Stimulated activated CD8-positive, alpha-beta memory T cell treated with anti-CD3 and anti-CD28 coated beads, Interleukin-15, amount 100 ng/mL, for 1 hour (primary cell): ENCODE data around the gene BICDL1.

Experiments used
- DNase-seq: peaks from one replicate; pipeline ENCODE4 v3.0.0-alpha.2; 2020; ENCODE audit warnings: low read depth

BICDL1 gene

GRCh38 chr12:120081641-120082040 is 92.6 kb downstream of the BICDL1 start:
- DNase-seq = no peak

DNA sequence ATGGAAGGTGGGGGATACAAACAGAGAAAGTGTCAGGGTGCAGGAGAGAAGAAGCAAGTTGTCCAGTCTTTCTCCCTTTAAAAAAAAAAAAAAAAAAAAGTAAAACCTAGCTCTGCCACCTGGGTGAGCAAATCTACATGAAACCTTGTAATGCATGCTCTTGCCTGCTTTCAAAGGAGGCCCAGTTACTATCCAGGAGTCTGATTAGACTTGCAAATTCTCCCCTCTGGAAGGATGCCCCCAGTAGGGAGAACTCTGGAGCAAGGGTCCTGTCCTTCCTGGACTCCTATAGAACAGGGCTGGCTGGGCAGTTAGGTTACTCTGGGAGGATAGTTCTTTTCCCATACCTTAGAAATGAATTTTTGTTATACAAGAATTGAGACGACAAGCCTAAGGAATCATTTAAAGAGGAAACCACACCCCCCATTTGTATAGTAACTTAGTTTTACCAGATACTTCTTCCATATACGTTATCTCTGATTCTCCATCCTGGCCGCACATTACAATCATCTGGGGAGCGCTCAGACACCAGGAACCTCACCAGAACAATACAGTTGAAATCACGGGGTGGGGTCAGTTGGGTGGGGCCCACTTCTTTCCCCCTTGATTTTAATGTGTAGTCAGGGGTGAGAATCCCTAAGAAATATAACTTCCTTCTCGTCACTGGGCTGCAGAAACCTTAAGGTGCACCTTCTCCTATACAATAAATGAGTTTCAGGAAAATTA is 97.0 kb downstream of the BICDL1 start:
- no peak for DNase-seq

GRCh38 chr12:120086801-120087621 is 98.0 kb downstream of the BICDL1 start:
- peak; percentile 98 for DNase-seq

DNA sequence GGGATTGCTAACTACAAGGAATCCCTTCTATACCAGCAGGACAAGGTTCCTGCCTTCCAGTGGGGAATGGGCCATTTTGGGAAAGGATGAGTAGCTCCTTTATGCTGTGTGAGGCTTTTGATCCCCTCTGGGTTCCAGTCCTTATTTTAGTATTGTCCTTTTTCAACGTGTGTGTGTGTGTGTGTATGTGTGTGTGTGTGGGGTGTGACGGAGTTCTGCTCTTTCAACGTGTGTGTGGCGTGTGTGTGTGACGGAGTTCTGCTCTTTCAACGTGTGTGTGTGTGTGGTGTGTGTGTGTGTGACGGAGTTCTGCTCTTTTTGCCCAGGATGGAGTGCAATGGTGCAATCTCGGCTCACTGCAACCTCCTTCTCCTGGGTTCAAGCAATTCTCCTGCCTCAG is 100.1 kb downstream of the BICDL1 start:
- DNase-seq = no peak

- DNase-seq = no peak
These were observed 100.8 kb downstream of the BICDL1 start for GRCh38 chr12:120089796-120090195.

DNA sequence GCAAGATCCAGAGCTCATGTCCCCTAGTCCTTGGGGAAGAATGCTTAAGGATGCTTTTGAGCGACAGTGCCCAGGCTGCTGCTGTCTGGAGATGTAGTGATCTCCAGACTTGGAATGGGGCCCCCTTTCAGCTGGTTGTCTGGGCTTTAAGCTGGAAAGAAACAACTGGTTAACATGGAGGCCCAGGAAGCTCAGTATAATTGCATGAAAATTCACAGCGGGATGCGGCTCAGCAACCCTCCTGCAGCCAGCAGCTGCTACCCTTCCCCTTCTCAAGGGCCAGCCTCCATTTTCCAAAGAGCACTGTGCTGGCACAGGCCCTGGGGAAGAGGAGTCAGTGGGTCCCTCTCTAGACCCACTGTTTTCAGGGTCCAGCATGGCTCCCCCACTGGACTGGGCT is 101.2 kb downstream of the BICDL1 start:
- no peak for DNase-seq

DNA sequence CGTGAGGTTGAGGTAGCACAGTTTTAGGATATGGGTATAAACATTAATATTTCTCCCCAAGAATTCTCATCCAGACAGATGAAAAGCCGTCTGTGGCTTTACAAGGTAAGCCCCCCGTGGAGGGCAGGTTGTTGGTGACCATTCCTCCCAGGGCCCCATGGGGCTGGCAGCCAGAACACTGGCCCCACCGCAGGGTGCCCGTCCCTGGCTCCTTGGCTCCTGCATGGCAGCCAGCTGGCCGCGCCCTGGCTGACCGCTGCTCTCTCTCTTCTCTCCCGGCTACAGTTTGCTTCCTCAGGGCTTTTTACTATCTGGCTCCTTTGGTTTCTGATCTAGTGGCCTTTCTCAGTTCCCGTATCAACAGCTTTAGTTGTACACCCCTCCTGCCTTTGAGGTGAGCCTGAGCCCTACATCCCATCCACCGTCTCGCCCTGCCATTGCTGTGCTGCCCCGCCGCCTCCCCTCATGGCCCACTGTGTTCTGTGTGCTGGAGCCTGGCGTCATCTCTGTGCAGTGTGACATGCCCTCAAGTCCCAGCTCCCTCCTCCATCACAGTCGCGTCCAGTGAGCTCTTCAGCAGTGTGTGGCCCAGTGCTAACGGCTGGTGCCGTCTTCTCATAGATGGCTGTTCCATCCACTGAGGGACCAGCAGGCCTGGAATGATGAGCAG is 101.7 kb downstream of the BICDL1 start:
- no peak for DNase-seq

DNA sequence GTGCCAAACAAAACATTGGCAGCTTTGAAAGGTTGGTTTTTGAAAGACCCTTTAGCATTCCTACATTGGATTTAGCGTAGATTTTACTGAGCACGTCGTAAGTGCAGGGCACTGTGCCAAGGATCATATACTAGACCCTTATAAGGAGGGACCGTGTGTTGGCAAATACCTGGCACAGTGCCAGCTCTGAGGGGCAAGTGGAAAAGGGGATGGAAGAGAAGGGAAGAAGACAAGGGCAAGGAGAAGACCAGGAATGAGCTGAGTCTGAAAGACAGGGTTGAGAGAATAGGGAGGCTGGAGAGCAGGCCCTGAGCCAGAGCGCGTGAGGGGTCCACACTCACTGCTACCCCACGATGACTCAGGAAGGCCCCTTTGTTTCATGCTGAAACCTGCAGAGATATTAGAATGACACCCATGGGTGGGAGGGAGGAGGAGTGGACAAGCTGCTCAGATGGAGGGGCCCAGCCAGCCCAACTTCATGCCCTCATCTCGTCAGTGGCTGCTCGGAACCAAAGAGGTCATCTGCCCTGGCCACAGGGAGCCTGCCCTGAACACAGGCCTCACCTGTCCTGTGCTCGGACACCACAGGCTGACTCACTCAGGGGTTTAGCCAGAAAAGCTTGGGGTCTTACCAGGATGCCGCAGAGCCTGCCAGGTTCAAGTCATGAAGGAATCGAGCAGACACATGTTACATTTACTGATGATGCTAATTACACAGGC is 102.5 kb downstream of the BICDL1 start:
- no peak for DNase-seq

DNA sequence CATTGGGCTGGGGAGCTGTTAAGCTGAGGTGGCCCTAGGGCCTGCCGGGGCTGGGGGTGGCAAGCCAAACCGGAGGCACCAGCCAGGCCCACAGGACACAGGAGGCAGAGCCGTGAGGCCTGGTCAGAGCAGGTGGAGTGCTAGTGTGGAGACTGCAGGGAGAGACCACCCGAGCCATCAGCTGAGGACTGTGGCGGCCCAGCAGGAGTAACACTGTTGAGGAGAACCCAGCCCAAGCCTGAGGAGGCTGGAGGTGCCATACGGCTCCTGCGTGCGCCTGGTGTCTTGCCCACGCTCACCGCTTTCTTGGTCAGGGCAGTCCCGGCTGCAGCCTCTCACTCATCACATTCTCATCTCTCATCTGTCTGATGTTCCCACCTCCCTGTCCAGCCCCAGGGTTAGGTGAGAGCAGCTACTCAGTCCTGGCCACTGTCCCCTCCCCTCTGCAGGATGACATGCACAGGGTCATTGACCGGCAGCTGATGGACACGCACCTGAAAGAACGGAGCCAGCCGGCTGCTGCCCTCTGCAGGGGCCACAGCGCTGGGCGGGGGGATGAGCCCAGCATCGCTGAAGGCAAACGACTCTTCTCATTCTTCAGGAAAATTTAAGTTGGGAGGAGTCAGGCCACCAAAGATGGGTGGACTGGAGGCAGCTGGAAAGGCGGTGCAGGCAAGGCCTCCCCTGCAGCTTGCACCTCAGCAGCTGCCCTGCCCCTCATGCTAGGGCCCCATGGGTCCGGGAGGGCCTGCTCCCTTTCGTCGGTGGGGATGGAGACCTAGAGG is 103.7 kb downstream of the BICDL1 start:
- no peak for DNase-seq

DNA sequence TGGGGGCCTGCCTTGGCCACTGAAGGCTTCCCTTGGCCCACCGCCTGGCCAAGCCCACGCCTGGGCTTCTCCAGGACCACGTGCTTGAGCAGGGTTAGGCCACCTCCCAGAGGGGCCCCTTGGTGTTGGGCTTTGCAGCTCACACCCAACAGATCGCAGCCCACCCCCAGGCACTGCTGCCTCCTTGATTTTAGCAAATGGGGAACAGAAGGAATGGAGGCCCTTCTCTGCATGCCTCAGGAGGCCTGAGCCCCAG is 104.2 kb downstream of the BICDL1 start:
- no peak for DNase-seq

DNA sequence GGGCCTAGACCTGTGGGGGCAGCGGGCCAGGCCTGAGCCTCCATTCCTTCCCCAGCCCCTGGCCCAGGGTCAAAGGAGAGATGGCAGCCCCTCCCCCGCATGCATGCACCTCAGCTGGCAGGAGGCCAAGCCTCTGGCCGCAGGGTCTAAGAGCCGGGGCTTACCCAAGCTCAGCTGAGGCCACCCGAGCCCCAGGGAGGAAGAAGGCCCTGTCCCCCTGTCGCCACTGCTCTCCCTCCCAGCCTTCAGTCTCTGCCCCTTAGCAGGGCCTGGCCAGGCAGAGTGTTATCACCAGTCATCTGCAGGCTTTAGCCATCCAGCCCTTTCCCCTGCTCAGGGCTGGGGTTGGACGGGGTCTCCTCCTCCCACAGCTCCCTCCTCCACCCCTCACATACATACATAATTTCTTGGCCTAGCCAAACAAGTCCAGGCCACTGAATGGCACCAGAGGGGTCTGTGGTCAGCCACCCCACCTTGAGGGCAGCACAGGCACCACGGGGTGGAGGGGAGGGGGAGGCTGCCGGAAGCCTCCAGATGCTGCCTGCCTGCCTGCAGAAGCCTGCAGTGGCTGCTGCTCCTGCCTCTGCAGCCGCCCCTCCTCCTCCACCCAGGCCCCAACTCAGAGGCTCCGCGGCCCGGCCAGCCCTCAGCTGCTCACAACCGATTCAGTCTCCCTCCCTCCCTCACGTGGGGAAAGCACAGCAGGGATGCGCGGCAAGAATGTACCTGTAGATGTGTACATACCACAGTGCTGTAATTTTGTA is 104.7 kb downstream of the BICDL1 start:
- DNase-seq = no peak

DNA sequence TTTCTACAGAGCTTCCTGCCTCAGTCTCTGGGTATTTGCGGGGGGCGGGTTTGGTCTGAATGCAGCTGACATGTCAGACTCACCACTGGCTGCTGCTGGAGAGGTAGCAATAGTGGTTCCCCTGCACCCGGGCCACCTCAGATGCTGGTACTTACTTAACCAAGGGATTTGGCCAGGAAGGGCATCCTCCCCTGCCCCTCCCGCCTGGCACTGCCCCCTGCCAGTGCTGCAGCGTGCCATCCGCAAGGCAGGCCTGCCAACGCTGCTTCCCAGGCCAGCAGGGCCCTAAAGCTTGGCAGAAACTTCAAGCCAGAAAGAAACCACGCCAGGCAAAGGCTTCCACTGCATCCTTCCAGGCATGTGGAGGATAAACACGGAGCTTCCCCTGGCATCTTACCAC is 105.4 kb downstream of the BICDL1 start:
- DNase-seq = no peak

GRCh38 chr12:120095331-120095730 is 106.3 kb downstream of the BICDL1 start:
- no peak for DNase-seq

GRCh38 chr12:120095736-120096135 is 106.7 kb downstream of the BICDL1 start:
- DNase-seq = no peak

GRCh38 chr12:120096671-120097202 is 107.7 kb downstream of the BICDL1 start:
- DNase-seq = no peak

DNA sequence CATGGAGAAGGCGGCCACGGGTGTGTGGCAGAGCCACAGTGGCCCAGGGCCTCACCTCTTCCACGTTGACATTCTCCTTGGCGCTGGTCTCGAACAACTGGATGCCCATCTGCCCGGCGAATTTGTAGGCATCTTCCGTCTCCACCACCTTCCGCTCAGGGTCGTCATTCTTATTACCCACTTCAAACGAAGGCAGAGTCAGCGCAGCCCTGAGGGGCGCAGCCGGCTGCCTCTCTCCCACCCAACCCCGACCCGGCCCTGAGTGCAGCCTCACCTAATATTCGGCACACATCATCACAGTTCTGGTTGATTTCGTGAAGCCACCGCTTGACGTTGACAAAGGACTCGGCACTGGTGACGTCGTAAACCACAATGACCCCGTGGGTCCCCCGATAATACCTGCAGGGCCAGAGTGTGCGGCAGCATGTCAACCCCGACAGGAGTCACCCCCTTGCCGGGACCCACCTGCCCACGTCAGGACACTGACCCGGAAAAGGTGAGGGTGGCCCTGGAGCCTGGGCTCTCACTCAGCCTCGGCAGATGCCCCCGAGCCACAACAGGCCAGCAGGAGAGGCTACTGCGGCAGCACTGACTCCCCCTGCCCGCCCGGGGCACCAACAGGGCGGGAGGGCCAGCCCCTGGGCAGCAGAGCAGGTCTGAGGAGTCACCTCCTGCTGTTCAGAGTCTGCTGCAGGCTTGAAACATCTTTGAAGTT is 109.9 kb downstream of the BICDL1 start:
- no peak for DNase-seq

DNA sequence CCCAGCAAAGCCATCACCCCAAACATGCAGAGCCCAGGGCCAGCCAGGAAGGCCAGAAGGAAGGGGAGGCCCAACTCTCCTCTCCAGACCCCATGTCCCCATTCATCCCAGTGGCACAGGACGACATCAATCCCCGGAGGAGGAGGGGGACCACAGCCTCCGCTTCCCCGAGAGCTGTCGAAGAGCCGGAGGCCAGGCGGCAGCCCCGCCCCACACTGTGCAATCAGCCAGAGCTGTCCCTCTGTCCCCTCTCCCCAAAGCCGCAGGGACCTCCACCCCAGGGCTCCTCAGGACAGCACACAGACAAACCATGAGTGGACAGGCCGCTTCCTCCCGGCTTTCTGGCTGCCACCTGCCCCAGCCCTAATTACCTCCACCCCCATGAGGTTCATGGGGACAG is 110.7 kb downstream of the BICDL1 start:
- no peak for DNase-seq

DNA sequence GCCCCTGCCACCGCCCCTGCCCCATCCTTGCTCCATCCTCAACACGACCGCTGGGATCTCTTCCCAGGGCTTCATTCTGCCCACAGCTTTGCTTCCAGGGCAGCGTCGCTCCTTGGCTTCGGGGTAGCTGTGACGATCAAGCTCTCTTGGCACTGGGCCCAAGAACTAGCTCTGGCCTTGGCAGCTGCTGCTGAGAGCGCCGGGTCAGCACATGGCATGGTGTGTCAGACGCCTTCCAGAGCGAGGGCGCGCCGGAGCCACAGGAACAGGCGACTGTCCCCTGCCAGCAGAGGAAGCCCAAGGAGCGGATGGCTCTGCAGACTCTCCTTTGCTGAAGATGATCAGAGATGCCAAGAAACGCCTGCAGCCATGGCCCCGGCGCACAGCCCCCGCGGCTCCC is 111.6 kb downstream of the BICDL1 start:
- DNase-seq = no peak

DNA sequence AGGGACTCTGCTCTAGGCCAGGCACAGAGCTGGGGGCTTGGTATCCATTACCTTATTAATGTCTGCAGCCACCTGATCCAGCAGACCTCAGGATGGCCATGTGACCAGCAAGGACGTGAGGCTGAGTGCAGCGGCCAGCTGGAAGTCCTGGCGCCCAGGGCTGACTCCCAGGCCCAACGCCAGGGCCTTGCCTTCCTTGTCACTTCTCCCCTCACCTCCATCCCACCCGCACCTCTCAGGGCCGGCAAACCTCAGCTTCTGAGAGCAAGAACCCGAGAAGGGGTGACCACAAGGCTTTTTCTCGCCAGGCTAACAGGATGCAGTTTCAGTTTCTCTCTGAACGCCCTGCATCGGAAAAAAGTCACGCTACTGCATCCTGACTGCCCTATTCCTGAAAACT is 112.1 kb downstream of the BICDL1 start:
- DNase-seq = no peak

DNA sequence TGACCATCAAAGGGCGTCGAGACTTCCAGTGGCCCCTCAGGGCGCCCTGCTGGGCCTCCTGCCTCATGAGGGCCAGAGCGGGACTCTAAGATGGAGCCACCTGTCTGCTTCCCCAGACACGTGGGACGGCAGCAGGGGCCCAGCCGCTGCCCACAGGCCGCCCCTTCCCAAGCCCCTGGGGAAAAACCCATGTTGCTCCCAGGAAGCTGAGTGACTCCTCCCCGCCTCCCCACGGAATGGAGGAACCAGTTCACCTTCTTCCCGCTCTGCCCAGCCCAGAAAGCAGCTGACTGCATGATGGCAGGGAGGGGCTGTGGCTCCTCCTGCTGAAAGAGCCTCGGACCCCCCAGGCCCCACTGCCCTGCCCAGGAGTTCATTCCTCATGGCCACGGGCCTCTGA is 112.6 kb downstream of the BICDL1 start:
- no peak for DNase-seq
